Activated gamma-delta T cell (primary cell): ENCODE measurements around the gene ZNF343.
A peak's percentile ranks its signal among the peaks of the same experiment; 100 is the strongest.

Experiments
- DNase-seq: peaks from one replicate; lab custom pipeline; 2025; lab: John Stamatoyannopoulos, UW

Gene ZNF343

GRCh38 chr20:2473516-2473915 lies 35.2 kb downstream of the ZNF343 start:
- no peak for DNase-seq

DNA sequence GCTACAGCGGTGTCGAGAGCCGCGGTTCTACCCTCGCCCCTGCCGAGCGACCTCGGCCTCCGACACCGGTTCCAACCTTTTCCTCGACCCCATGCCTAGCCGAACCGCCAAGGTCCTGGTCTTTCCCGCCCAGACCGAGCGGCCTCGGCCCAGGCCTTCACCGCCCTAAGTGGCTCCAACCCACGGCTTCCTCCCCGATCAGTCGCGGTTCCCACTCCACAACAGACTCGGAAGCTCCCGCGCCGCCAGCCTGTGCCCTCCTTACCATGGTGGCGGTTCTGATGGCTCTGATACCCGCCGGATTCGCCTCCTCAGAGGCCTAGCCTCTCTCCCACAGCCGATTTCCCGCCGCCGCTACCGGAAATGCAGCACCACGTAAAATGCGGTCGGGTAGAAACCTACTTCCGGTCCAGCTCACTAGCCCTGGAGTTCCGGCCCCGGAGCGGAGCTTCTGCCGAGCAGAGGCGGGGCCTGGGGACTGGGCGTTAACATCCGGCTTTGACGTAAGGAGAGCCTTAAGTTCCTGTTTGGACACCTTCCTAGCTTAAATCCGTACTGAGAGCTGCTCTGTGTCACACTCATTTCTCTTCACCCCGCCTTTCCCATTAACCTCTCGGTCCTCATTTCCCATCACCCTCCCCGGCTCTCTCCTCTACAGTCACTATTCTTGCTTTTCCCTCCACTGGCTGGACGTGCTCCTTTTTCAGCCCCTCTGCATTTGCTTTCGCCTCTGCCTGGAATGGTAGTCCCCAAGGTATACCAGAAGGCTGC lies 38.1 kb downstream of the ZNF343 start, which contains the start of gene SNRPB:
TSS of gene SNRPB (minus strand) at position 367 of the 771 bp plus-strand sequence. CDS start at position 268, 99 bp downstream.
- DNase-seq = peak; percentile 78

- no peak for DNase-seq
Measured at GRCh38 chr20:2469991-2470422, 38.7 kb downstream of the ZNF343 start.

DNA sequence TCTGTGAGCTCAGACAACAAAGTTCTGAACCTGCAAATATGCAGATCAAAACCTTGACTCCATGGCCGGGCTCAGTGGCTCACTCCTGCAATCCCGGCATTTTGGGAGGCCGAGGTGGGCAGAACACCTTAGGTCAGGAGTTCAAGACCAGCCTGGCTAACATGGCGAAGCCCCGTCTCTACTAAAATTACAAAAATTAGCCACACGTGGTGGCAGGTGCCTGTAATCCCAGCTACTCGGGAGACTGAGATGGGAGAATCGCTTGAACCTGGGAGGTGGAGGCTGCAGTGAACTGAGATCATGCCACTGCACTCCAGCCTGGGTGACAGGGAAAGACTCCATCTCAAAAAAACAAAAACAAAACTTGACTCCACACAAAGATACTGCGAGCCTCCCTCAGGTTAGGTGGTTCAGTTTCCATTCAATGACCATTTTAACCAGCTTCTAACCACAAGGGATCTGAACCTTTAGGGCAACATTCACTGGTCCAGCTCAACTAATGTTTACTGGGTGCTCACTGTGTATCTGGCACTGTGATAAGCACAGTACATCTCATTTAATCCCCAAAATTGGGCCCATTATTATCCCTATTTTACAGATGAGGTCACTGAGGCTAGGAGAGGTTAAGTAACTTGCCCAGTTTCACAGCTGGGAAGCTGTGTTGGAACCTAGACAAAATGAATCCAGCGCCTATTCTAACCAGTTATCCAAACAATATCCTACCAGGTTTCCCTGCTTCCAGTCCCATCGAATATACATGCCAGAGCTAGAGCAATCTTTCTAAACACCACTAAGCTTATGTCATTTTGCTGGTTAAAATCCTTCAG lies 39.9 kb downstream of the ZNF343 start:
- no peak for DNase-seq

GRCh38 chr20:2467412-2467811 lies 41.3 kb downstream of the ZNF343 start:
- no peak for DNase-seq

DNA sequence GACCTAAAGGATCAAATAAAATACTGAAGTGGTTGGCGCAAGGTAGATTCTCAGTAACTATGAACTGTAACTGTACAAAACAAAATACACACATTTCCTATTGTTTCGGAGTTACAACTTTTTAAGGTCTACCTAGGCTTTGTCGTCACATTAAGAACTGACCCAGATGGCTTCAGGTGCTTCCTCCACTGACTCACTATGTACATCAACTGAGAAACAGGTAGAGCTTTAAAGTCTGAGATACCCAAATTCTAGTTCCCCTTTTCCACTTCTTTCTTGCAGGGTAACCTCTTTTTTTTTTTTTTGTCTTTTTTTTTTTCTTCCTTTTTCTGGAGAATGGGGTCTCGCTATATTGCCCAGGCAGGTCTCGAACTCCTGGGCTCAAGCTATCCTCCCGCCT lies 43.6 kb downstream of the ZNF343 start:
- DNase-seq = no peak

GRCh38 chr20:2463616-2464365 lies 44.9 kb downstream of the ZNF343 start:
- DNase-seq = no peak

DNA sequence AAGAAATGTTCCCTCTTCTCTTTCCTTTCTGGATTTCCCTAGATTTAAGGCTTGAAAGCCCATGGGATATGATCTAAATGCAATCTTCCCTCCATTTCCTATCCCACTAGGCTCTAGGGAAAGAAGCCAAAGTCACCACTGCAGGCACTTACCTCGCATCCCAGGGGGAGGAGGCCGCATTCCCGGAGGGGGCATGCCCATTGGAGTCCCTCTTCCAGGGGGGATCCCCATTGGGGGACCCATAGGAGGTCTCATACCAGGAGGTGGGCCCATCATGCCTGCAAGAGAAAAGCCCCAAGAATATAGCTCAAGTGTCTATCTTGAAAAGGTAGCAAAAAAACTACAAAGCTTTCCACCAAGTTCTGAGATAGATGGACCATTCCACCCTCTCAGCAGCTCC lies 46.2 kb downstream of the ZNF343 start:
- no peak for DNase-seq

- DNase-seq = no peak
Measured at GRCh38 chr20:2460752-2461424, 47.8 kb downstream of the ZNF343 start.

DNA sequence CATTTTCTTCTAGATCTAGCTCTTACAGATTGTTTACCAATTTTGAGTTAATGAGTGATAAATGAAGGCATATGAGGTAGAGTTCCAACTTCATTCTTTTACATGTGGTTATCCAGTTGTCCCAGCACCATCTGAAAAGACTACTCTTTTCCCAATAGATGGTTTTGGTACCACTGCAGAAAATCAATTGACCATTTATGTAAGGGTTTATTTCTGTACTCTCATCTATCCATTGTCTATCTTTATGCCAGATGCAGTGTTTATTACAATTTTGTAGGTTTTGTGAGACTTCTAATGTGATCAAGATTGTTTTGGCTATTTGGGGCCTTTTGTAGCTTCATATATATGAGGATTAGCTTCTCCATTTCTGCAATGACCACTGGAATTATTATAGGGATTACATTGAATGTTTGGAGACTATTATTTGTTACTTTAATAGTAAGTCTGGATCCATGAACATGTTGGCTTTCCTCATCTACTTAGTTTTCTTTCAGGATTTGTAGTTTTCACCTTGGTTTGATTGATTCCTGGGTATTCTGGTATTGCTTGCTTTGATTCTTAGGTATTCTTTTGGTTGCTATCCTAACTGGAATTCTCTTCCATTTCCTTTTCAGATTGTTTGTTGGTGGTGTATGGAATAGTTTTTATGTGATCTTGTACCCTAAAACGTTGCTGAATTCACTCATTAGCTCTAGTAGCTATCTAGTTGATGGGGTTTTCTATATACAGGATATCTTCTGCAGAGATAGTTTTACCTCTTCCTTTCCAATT lies 48.5 kb downstream of the ZNF343 start:
- DNase-seq = no peak

GRCh38 chr20:2458919-2459499 lies 49.7 kb downstream of the ZNF343 start:
- DNase-seq = no peak

GRCh38 chr20:2455771-2456497 lies 52.8 kb downstream of the ZNF343 start:
- DNase-seq = no peak

DNA sequence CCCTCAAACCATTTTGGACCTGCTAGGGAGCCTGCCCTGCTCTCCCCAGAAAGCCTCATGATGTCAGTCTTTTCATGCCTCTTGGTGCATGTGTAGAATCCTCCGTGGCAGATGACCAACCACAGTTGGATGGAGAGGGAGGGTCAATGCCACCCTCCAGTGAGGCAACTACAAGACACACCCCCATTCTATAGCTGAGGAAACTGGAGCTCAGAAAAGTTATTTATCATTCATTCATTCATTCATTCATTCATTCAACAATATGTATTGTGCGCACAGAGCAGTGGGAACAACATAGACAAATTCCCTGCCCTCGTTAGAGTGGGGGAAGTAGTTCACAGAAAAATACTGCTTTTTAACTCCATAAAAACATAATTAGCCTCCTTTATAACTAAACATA lies 54.9 kb downstream of the ZNF343 start:
- no peak for DNase-seq

GRCh38 chr20:2451939-2452732 lies 56.6 kb downstream of the ZNF343 start:
- DNase-seq = no peak

GRCh38 chr20:2451422-2451821 lies 57.3 kb downstream of the ZNF343 start:
- no peak for DNase-seq

- DNase-seq = no peak
Measured at GRCh38 chr20:2449386-2449785, 59.3 kb downstream of the ZNF343 start.

DNA sequence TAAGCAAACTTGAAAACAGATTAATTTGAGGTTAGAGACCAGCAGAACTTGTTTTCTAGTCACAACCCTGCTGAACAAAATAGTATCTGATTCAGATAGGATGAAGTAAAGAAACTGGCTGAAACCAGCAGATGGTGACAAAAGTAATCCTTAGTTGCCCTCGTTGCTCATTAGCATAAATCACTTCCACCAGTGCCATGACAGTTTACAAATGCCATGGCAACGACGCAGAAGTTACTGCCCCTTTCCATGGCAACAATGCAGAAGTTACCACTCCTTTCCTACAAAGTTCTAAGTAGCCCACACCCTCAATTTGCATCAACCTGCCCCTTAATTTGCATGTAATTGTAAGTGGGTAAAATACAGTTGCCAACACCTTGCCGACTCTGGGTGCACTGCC lies 61.9 kb downstream of the ZNF343 start:
- DNase-seq = no peak
